Measurements from ENCODE around the gene NFYC. TPM values are rescaled to one million over a fixed set of nuclear protein-coding genes. Genes with fewer than 3 reads are reported as not detected.

NFYC gene
- total RNA-seq, 1 donor from 2014 or later: 62.2 TPM

- Histone ChIP-seq H3K27ac (replicated peaks) (no peak overlapping the region), H3K27me3 (ENCODE audit: low read depth) (no peaks in the 10 kb centered on the region), H3K4me3 (peak overlapping the region; percentile 70), H3K36me3 (peaks cover under 1% of the 10 kb centered on the region), H3K9me3 (replicated peaks) (peaks cover 1% of the 10 kb centered on the region), H3K4me1 (peaks cover 39% of the 10 kb centered on the region)
- TF ChIP-seq, protein P1, sequence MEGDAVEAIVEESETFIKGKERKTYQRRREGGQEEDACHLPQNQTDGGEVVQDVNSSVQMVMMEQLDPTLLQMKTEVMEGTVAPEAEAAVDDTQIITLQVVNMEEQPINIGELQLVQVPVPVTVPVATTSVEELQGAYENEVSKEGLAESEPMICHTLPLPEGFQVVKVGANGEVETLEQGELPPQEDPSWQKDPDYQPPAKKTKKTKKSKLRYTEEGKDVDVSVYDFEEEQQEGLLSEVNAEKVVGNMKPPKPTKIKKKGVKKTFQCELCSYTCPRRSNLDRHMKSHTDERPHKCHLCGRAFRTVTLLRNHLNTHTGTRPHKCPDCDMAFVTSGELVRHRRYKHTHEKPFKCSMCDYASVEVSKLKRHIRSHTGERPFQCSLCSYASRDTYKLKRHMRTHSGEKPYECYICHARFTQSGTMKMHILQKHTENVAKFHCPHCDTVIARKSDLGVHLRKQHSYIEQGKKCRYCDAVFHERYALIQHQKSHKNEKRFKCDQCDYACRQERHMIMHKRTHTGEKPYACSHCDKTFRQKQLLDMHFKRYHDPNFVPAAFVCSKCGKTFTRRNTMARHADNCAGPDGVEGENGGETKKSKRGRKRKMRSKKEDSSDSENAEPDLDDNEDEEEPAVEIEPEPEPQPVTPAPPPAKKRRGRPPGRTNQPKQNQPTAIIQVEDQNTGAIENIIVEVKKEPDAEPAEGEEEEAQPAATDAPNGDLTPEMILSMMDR (IDR thresholded peaks at IDR 0.05; ENCODE audit: borderline replicate concordance): no peak
- intact Hi-C loops (cut with micrococcal nuclease): no loop called here
- peak; percentile 42 for DNase-seq
Measured at GRCh38 chr1:40782371-40782956, 91.0 kb downstream of the NFYC start.

DNA sequence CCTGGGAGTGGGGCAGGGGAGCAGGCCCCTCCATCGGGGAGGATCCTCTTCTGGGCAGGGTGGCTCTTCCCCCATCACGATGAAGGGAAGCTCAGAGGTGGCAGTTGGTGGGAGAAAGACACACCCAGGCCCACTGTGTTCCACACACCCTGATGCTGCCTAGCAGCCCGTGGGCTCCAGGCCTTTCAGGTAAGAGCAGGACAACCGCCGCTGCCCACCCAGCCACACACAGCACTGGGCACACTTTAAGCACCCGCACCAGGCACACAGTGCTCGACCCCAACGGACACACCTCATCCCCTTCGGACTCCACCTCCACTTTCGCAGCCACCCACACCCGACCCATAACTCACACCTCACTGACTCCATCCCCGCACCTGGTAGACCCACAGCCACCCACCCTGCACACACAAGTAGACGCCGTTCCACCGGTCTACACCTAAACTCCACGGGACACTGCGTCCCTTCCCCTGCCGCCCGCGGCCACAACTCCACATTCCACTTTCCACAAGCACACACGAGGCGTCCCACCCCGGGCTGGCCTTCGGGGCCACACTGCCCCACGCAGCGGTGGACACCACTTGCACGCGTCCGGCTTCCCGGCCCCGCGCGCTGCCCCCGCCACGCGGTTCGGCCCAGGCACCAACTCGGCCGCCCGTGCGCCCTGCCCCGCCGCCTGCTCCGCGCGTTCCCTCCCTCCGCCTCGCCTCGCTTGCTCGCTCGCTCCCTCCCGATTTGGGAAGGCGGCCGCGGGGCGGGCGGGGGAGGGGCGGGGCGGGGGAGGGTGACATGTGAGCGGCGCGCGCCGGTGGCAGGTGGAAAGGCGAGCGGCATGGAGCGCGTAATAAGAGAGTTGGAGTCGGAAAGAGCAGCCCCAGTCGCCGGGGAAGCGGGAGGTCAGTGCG is 91.7 kb downstream of the NFYC start, which contains the start of gene KCNQ4:
TSS of gene KCNQ4 (plus strand) at position 787 of the 905 bp plus-strand sequence. CDS start 307 bp downstream, outside the sequence.
- intact Hi-C loops (cut with micrococcal nuclease): no loop called here
- TF ChIP-seq, protein P1 (IDR thresholded peaks at IDR 0.05; ENCODE audit: borderline replicate concordance): no peak
- DNase-seq: peak; percentile 60

GRCh38 chr1:40784141-40784770 is 92.8 kb downstream of the NFYC start:
- H3K27ac ChIP-seq (replicated peaks): peak overlapping the region; percentile 67
- peaks cover 39% of the 10 kb centered on the region for H3K4me1 ChIP-seq

More for the DNA sequence above, 91.7 kb downstream of the NFYC start, which contains the start of gene KCNQ4:
- H3K4me3 ChIP-seq: peak within 1 kb of the TSS; percentile 70
- H3K27me3 ChIP-seq (ENCODE audit: low read depth): no peaks in the 10 kb centered on the region
- H3K4me1 ChIP-seq: peaks cover 39% of the 10 kb centered on the region
- no peaks in the 10 kb centered on the region for H3K36me3 ChIP-seq
- H3K27ac ChIP-seq (replicated peaks): peak within 1 kb of the TSS; percentile 67
- H3K9me3 ChIP-seq (replicated peaks): no peaks in the 10 kb centered on the region

DNA sequence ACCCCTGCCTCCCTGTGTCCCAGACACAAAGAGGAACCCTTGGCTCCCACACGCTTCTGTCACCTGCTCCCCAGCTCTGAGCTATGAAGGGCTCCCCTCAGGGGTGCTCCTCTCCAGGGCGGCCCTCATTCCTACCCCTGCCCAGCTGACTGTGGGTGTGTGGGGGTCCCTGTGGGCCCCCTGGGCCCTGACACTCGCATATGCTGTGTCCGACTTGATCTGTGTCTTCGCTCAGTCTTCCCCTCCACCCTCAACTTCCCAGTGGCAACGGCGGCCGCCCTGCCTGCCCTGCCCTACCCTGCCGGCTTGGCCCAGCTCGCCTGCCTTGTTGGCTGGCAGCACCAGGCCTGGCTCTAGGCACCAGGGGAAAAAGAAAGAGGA is 93.3 kb downstream of the NFYC start:
- Histone ChIP-seq H3K4me3 (peak overlapping the region; percentile 70), H3K27ac (replicated peaks) (peak overlapping the region; percentile 67), H3K27me3 (ENCODE audit: low read depth) (no peaks in the 10 kb centered on the region), H3K36me3 (no peaks in the 10 kb centered on the region), H3K4me1 (peaks cover 39% of the 10 kb centered on the region), H3K9me3 (replicated peaks) (no peaks in the 10 kb centered on the region)
- TF ChIP-seq, protein P1 (IDR thresholded peaks at IDR 0.05; ENCODE audit: borderline replicate concordance): no peak
- intact Hi-C loops (cut with micrococcal nuclease): no loop called here
- no peak for DNase-seq

More at GRCh38 chr1:40784141-40784770, 92.8 kb downstream of the NFYC start:
- no peak for DNase-seq
- Histone ChIP-seq H3K27me3 (ENCODE audit: low read depth) (no peaks in the 10 kb centered on the region), H3K9me3 (replicated peaks) (no peaks in the 10 kb centered on the region), H3K36me3 (no peaks in the 10 kb centered on the region), H3K4me3 (peak overlapping the region; percentile 70)
- intact Hi-C loops (cut with micrococcal nuclease): no loop called here
- TF ChIP-seq, protein P1 (IDR thresholded peaks at IDR 0.05; ENCODE audit: borderline replicate concordance): no peak

GRCh38 chr1:40785446-40785845 is 93.9 kb downstream of the NFYC start:
- H3K4me1 ChIP-seq: peaks cover 41% of the 10 kb centered on the region
- H3K4me3 ChIP-seq: peak overlapping the region; percentile 70
- peak overlapping the region; percentile 67 for H3K27ac ChIP-seq (replicated peaks)
- H3K9me3 ChIP-seq (replicated peaks): no peaks in the 10 kb centered on the region
- DNase-seq: no peak
- TF ChIP-seq, protein P1 (IDR thresholded peaks at IDR 0.05; ENCODE audit: borderline replicate concordance): no peak
- H3K36me3 ChIP-seq: no peaks in the 10 kb centered on the region
- no peaks in the 10 kb centered on the region for H3K27me3 ChIP-seq (ENCODE audit: low read depth)
- intact Hi-C loops (cut with micrococcal nuclease): no loop called here

All from left ventricle myocardium inferior (tissue), 1 donor.